SK-N-MC (cell line): ENCODE measurements around the gene GLI1.

ENCODE experiments used
- EZH2 ChIP-seq: fragments of 200-600 bp; sonication (generic); IDR thresholded peaks from one replicate; pipeline ENCODE4 v1.6.1; 2017; ENCODE audit warnings: antibody characterized with exemption
- POLR2AphosphoS5 ChIP-seq: IDR thresholded peaks from 2 replicates; pipeline ENCODE4 v1.6.1; 2012; ENCODE audit warnings: mild to moderate bottlenecking, low read depth, low read length, borderline replicate concordance

- TF ChIP-seq EZH2, result no peak
- TF ChIP-seq POLR2AphosphoS5, result no peak
These were observed 43.3 kb upstream of the GLI1 start for GRCh38 chr12:57416039-57416996.
